ENCODE data around the gene HMCN2.
"Not testable (repeated sequence)": the region's sequence is repeated elsewhere in the genome, so short reads cannot be mapped to it uniquely, and the experiment has no call there.

The HMCN2 gene

GRCh38 chr9:130264414-130265350, 878 bp upstream of the HMCN2 start:
- no peak for DNase-seq (ENCODE audit: low read depth, low spot score)

GRCh38 chr9:130266236-130267098, 907 bp downstream of the HMCN2 start:
- no peak for DNase-seq (ENCODE audit: low read depth, low spot score)

- no peak for DNase-seq (ENCODE audit: low read depth, low spot score)
Measured at GRCh38 chr9:130267930-130268329, 2.4 kb downstream of the HMCN2 start.

GRCh38 chr9:130268521-130269211, 3.1 kb downstream of the HMCN2 start:
- no peak for DNase-seq (ENCODE audit: low read depth, low spot score)

- no peak for DNase-seq (ENCODE audit: low read depth, low spot score)
Measured at GRCh38 chr9:130271473-130271872, 5.9 kb downstream of the HMCN2 start.

- no peak for DNase-seq (ENCODE audit: low read depth, low spot score)
Measured at GRCh38 chr9:130275156-130275555, 9.6 kb downstream of the HMCN2 start.

GRCh38 chr9:130276121-130276520, 10.6 kb downstream of the HMCN2 start:
- no peak for DNase-seq (ENCODE audit: low read depth, low spot score)

GRCh38 chr9:130276955-130277354, 11.4 kb downstream of the HMCN2 start:
- DNase-seq (ENCODE audit: low read depth, low spot score) = no peak

GRCh38 chr9:130277525-130277924, 12.0 kb downstream of the HMCN2 start:
- DNase-seq (ENCODE audit: low read depth, low spot score) = not testable (repeated sequence)

- no peak for DNase-seq (ENCODE audit: low read depth, low spot score)
Measured at GRCh38 chr9:130283539-130284248, 18.1 kb downstream of the HMCN2 start.

GRCh38 chr9:130284249-130284625, 18.7 kb downstream of the HMCN2 start:
- no peak for DNase-seq (ENCODE audit: low read depth, low spot score)

- DNase-seq (ENCODE audit: low read depth, low spot score) = no peak
Measured at GRCh38 chr9:130284690-130285089, 19.1 kb downstream of the HMCN2 start.

GRCh38 chr9:130285271-130285670, 19.7 kb downstream of the HMCN2 start:
- no peak for DNase-seq (ENCODE audit: low read depth, low spot score)

GRCh38 chr9:130286072-130286770, 20.7 kb downstream of the HMCN2 start:
- no peak for DNase-seq (ENCODE audit: low read depth, low spot score)

- DNase-seq (ENCODE audit: low read depth, low spot score) = no peak
Measured at GRCh38 chr9:130286781-130287428, 21.3 kb downstream of the HMCN2 start.

- DNase-seq (ENCODE audit: low read depth, low spot score) = no peak
Measured at GRCh38 chr9:130287736-130288135, 22.2 kb downstream of the HMCN2 start.

GRCh38 chr9:130288393-130288792, 22.8 kb downstream of the HMCN2 start:
- DNase-seq (ENCODE audit: low read depth, low spot score) = no peak

GRCh38 chr9:130288926-130289690, 23.5 kb downstream of the HMCN2 start:
- no peak for DNase-seq (ENCODE audit: low read depth, low spot score)

- no peak for DNase-seq (ENCODE audit: low read depth, low spot score)
Measured at GRCh38 chr9:130289711-130290241, 24.2 kb downstream of the HMCN2 start.

Measured in activated naive CD8-positive, alpha-beta T cell treated with anti-CD3 and anti-CD28 coated beads, Interleukin-2, amount 50 U/mL, for 16 hours (primary cell).